NCI-H774 (cell line): ENCODE measurements around the gene IGFN1.
"Not testable (repeated sequence)": the region's sequence is repeated elsewhere in the genome, so short reads cannot be mapped to it uniquely, and the experiment has no call there.

Experiments used
- DNase-seq: peaks from one replicate; lab custom pipeline; 2025; lab: John Stamatoyannopoulos, UW

The IGFN1 gene

DNA sequence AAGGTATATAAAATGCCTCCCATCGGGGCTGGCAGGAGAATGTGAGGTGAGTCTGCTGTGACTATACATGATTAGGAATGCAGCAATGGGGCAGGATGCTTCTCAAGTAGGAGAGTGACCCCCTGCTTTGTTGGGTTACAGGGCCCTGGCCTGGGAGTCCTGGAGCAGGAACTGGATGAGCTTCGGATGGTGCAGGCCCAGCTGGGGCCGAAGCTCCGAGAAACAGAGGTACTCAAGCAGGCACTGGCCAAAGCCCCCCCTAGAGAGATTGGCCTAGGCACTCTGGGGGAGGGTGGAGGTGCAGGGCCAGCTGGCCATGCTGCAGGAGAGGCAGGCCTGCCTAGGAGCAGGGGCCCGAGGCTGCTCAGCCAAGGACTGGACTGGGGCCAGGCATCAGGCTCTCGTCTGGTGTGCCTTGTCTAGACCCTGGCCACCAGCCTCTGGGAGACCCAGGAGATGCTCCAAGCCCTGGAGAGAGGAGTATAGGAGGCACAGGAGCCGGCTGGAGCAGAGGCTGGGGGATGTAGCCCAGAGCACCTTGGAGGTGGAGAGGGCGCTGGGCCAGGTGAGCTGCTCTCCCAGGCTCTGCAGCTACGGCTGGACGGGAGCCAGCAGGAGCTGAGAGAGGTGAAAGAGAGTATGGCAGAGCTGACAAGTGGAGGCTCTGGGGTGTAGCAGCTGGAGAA, 59.8 kb downstream of the IGFN1 start:
- no peak for DNase-seq

DNA sequence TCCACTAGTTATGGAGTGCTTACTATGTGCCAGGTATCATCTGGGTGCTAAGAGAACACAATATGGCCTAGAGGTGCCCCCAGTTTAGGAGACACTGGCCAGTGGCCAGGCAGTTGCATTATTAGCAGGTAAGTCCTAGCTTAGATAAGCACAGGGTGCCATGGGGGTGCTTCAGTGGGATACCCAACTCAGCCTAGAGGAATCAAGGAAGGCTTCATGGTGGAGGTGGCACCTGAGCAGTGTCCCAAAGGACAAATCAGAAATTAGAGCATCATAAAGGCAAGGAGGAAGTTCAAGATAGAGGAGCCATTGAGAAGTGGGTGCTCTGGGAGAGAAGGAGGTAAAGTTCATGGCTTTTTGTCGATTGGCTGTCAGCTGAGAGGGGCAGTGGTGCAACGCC, 60.8 kb downstream of the IGFN1 start:
- DNase-seq, result no peak

DNA sequence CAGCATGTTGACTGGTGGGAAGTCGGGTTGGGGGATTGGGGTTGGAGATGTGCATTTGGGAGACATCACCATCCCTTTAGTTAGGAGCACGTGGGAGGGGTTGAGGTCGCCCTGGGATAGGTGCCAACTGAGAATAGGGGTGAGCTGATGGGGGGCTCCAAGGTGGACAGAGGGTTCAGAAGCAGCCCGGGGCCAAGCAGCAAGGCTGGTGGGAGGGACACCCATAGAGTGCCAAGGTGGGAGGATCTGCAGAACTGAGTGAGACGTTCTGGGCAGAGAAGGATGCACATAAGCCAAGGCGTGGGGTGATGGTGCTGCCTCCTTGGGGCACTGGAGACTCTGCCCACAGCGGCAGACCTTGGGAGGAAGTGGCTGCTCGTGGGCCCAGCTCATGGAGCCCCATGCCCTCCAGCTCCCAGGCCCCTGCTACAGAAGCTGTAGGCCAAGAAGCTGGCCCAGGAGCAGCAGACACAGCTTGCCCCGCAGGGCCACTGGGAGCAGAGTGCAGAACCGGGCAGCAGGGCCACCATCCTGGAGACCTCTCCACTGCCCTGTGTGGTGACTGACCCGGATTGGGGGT, 61.3 kb downstream of the IGFN1 start:
- no peak for DNase-seq

DNA sequence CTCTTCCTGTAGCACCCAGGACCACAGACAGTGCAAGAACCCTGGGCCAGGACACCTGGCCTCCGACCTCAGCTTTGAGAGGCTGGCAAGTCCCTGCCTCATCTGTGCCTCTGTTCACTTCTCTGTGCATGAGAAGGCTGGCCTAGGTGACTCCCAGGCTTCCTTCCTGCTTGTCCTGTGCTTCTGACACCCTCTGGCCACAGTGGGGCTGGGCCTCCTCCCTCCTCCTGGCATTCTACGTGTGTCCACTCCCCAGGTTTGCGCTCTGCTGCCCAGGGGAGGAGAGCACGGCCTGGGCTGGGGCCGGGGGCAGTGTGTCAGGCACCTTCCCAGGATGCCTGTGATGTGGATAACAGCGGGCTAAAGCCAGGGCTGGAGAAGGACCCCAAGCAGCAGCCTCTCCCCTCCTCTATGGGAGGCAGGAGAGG, 62.3 kb downstream of the IGFN1 start:
- DNase-seq, result no peak

DNA sequence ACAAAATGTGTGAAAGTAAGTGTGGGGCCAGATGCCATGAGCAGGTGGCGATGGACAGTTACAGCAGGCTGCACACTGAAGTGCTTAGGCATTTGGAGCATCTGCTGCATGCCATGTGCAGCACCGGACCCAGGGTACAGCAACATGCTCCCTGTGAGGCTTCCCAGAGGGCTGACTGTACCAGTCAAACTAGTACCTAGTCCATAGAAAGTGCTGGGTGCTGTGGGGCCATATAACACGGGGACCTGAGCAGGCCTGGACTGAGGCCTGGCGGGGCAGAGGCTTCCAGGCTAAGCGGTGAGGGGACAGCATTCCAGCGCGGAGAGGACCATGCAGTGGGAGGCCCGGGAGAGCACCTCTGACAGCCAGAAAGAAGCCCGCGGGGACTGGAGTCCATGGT, 62.8 kb downstream of the IGFN1 start:
- no peak for DNase-seq

DNA sequence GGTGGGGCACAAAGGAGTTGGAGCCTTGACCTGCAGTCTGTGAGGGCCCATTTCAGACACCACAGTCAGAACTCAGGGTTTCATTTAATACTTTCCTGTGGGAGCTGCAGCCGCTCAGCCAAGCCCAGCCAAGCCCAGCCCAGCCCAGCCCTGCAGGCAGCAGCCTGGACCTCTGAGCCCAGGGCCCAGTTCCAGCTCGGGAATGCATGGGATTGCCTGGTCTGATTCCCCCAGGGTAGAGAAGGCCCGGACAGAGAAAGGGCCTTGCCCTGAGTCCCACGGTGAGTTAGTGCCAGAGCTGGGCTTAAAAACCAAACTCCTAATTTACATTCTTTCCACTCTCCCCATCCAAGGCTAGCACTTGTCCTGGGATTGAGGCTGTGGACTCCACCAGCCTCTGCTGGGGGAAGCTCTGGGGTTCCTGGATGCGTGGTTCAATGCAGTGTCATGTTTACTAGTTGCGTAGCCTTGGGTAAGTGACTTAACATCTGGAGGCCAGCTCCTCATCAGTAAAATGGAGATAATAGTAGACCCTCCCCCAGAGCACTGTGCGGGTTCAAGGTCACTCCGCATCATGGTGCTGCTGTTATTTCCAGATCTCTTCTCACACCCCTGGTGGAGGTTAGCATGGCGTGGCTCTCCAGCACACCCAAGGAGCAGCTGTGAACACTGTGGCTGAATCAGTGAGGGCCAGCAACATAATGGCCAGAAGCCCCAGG, 63.4 kb downstream of the IGFN1 start:
- DNase-seq, result no peak

DNA sequence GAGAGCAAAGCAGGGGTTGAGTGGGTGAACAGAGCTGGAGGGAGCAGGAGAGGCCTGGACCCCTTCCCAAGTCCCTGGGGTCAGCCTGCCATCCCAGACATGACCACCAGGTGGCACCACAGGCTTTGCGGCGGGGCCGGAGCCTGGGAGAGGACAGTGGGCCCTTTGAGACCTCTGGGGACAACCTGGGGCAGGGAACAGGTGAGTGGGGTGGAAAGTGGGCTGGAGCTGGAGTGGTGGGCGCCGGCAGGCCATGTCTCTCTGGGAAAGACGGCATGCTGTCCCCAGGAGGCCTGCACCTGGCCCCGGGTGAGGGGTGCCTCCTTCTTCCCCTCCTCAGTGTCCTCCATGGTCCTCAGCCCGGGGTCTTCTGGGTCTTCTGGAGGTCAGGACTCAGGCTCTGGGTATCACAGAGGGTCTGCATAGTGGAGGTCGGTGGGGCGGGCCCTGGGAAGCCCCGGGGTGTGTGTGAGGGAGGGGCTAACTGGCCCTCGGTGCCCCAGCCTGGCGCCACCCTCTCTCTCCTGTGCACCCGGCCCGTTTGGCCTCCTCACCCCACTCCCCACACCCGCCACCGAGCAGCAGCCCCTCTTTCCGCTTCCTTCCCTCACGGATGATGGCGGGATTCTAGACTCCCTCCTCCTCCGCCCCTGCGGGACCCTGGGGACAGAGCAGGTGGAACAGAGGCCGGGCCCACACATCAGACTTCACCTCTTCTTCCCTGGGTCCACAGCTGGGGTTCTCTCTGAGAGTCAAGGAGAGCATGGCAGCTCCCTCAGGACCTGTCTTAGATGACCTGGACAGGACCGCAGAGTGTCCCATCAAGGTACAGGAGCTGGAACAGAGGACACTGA, 64.2 kb downstream of the IGFN1 start:
- peak; percentile 55 for DNase-seq

DNA sequence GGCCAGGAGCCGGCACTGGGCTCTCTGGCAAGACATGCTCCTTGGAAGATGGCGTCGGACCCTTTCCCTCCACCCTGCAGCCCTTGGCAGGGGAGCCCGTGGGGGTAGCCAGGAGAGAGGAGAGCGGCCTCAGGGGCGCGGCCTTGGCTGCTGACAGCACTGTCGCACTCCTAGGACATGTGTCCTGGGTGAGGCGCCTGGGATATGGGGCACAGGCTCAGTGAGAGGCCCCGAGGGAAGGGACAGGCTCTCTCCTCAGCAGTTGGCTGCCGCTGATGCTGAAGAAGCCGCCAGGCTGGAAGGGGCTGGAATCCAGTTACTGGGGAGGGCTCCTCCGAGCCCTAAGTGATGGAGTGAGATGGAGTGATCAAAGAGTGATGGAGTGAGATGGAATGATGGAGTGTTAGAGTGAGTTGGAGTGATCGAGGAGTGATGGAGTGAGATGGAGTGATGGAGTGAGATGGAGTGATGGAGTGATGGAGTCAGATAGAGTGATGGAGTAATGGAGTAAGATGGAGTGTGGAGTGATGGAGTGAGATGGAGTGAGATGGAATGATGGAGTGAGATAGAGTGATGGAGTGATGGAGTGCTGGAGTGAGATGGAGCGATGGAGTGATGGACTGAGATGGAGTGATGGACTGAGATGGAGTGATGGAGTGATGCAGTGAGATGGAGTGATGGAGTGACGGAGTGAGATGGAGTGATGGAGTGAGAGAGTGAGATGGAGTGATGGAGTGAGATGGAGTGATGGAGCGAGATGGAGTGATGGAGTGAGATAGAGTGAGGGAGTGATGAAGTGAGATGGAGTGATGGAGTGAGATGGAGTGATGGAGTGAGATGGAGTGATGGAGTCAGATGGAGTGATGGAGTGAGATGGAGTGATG, 65.1 kb downstream of the IGFN1 start:
- DNase-seq, result no peak

DNA sequence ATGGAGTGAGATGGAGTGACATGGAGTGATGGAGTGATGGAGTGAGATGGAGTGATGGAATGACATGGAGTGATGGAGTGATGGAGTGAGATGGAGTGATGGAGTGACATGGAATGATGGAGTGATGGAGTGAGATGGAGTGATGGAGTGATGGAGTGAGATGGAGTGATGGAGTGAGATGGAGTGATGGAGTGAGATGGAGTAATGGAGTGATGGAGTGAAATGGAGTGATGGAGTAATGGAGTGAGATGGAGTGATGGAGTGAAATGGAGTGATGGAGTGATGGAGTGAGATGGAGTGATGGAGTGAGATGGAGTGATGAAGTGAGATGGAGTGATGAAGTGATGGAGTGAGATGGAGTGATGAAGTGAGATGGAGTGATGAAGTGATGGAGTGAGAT, 67.5 kb downstream of the IGFN1 start:
- not testable (repeated sequence) for DNase-seq

DNA sequence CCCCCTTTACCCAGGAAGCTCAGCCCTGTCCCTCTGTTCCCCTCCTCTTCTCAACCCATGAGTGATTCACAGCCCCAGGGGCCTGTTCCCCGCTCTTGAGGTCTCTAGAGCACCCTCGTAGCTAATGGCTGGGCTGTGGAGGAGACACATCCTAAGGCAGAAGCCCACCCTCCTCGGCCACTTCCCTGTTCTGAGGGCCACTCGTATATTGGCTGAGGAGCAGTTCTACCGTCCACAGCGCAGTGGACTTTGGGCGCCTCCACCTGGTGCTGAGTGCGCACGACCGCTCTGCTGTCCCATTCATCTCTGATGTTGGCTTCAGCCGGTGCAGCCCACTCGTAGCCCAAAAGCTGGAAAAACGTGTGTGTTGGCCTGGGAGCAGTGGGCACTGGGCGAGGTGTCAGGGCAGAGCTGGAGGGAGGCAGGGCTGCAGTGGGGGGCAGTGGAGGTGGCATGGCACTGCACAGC, 68.2 kb downstream of the IGFN1 start:
- DNase-seq, result no peak

DNA sequence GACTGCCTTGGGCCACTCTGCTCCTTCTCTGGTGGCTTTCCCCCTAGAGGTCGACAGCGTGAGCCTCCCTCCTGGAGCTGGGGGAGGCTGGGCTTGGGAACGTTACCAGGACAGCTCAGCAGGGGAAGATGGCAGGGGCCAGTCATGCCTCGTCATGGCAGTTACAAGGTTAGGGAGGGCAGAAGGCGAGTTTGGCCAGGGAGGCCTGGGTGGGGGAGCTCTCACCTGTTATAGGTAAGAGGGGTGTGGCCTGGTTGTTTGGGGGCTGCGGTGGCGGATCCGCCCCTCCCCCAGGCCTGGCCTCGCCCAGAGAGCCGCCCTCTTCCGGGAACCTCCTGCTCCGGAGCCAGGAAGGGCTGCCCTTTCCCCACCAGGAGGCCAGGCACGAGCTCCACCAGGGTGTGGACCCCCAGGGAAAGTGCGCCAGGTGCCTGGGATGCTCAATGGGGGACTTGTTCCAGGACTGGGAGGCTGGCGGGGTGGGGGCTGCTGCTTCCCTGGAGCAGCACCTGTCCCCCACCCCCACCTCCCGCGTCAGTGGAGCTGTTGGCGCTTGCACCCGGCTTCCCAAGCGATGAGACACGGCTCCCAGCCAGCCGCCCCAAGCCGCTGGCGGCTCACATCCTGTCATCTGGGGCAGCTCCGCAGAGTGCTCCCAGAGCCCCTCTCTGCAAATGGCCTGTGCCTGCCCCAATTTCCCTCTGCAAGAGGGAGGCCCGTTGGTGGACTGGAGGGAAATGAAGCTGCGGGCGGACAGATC, 69.0 kb downstream of the IGFN1 start:
- peak; percentile 53 for DNase-seq

DNA sequence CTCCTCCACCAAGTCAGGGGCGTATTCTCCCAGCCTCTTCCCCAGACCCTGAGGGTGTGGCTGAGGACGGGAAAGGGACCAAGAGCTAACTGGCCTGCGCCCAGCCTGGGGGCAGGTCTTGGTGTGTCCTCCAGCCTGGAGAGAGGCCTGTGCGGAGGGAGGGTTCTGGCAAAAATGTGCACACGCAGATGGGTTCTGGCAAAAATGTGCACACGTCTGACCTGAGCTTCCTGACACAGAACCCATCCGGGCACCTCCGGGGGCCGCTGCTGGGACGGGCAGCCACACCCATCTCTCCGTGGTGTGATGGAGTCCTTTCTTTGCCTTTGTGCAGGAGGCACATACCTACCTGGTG, 69.6 kb downstream of the IGFN1 start:
- no peak for DNase-seq

DNA sequence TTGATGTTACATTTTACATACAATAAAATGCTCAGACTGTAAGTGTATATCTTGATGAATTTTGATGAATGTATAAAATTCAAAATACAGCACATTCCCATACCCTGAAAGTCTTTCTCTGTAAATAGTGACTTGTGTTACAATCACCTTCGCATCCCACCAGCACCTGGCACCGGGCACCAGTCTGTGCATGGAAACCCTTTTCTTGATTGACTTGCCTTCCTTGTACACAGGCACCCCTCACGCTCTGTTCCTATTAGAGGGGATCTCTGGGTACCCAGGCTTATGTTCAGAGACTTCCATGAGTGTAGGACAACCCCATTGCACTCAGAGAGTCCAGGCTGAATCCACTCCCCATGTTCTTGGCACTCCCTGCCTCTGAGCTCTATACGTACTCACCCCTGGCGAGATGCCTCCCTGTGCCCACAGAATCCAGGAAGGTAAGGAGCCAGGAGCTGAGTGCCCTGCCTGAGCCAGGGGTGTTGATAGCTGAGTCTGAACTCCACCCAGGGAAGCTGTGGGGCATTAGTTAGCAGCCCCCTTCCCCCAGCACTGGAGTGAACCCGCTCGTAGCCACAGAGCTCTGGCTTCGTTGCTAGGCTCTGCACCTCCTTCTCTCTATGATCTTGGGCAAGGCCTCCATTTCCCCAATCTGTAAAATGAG, 70.2 kb downstream of the IGFN1 start:
- DNase-seq, result no peak

DNA sequence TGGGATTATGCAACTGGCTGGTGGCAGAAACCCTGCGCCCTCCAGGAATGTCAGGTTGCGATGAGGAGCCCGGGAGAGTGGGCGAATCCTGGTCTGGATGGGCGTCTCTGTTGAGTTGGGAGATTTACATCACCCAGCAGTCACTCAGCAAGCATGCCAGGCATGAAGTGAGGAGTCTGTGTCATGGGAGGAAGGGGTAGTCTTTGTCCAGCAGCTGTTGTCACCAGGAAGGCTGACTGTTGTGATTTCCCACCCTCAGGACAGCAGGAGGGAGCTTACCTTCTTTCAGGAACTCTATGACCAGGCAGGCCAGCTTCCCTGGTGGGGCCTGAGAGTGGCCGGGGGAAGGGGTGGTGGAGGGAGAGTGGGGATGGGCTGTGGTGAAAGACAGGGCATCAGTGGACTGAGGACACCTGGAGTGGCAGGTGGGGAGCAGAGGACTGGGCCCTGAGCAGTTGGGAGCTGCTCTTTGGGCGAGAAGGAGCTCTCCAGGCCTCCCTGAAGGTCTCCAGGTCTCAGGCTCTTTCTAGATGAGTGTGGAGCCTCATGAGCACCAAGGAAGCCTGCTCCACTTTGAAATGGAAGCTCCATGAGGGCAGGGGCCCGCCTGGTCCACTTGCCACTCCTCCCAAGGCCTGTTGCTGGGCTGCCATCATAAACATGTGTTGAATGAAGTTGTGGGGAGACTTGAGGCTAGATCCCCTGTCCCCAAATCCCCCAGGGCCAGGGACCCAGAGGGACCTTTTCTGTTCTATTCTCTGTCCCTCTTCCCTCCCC, 71.3 kb downstream of the IGFN1 start:
- DNase-seq, result no peak

DNA sequence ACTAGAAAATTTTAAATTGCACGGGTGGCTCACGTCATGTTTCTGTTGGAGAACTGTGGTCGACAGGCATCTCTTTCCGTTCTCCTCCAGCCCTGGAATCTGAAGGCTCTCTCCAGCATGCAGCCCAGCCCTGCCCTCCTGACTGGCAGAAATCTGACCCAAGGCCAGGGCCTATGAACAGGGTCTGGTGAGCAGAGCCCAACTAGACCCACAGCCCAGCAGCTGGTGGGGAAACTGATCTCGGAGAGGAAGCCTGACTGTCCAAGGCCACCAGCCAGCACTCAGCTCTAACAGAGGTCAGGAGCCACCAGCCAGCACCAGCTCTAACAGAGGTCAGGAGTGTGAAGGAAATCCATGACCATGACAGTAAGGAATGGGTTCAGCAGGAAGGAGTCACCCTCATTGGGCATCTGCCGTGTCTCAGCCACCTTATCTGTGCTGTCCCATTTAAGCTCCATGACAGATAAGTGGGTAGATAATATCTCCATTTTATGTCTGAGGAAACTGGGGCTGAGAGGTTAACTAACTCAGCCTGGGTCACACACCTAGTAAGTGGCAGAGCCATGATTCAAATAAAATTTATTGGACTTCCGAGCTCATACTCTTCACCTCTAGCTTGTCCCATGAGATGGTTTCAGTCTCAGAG, 72.5 kb downstream of the IGFN1 start:
- DNase-seq, result no peak

DNA sequence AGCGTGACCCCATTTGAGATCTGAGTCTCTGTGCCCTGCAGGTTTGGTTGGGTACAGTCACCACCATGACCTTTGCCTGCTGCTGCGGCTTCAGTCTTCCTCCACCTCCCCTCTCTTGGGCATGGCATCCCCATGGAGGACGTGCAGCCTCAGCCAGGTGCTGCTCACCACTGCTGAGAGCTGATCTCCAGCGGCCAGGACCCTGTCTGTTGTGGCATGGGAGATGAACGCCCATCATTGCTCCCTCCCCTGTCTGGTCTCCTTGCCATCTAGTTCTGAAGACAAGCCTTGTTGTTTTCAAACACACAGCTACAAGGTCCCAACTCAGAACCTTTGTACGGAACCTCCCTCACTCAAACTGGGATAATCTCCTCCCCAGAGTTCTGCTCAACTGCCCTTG, 73.4 kb downstream of the IGFN1 start:
- no peak for DNase-seq

DNA sequence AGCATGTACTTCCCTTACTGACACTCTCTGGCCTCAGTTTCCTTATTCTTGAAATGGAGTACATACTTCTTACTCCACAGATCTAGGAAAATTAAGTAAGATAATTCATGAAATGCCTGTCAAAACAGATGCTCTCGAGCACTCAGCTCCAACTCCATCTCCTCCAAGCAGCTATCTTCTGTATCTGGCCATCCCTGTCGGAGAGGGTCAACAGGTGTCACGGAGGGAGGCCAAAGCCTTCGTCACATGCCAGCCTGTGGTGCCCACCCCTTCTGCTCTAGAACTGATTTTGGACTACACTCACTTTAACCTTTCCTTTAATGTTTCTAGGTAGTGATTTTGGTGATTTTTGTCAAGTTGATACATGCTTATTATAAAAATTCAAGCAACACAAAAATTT, 73.9 kb downstream of the IGFN1 start:
- DNase-seq, result no peak

DNA sequence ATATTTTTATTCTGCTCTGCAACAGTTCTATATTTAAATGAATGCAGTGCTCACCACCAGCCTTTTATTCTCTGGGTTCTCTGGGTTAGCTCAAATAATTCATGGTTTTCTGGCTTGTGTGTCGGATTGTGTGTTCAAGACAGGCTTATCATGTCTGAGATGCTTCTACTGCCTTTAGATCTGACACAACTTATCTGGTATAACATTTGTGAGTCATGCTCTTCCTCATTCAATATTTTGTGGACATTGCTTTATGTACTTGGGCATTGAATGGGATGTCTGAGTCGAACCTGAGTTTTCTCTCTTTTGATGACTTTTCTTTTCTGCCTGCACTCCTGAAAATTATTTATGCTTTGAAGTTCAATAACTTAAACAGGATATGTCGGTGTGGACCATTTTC, 75.1 kb downstream of the IGFN1 start:
- DNase-seq, result no peak

DNA sequence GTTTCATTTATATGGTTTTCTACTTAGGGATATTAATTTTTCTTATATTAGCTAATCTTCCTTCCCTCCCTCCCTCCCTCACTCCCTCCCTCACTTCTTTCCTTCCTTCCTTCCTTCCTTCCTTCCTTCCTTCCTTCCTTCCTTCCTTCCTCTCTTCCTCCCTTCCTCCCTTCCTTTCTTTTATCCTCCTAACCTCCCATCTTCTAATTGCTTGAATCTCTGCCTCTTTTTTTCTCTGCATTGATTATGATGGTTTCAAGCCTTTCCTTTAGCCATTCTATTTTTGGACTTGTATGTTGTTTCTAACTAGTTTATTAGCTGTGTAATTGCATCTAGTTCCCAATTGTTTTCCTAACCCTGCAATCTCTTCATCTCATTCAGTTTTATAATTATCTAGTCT, 75.7 kb downstream of the IGFN1 start:
- DNase-seq, result no peak
